Vagina (tissue), 2 donors: ENCODE measurements around the gene S1PR3.

ENCODE experiments used
- POLR2A ChIP-seq, 2 donors: fragments of 450-650 bp; IDR thresholded peaks; one replicate each; pipeline ENCODE4 v1.6.1; 2017; ENCODE audit warnings: antibody characterized with exemption in 2 of 2, mild to moderate bottlenecking in 2 of 2, moderate library complexity in 2 of 2
- POLR2AphosphoS5 ChIP-seq, 2 donors: sonication (generic); formaldehyde crosslinking; IDR thresholded peaks; one replicate each; pipeline ENCODE4 v1.9.0; 2017; ENCODE audit warnings: antibody characterized with exemption in 2 of 2, mild to moderate bottlenecking in 2 of 2, low read depth in 1 of 2; ENCODE audit not compliant: insufficient read depth in 1 of 2
- TF ChIP-seq, protein P1 (sequence below), 3 experiments: fragments of 450-650 bp in 2 of 3; fragments of 200-600 bp in 1 of 3; sonication (generic) in 1 of 3; IDR thresholded peaks; one replicate each; pipeline ENCODE4 v1.5.1; 2017 to 2019; ENCODE audit warnings: antibody characterized with exemption in 3 of 3, mild to moderate bottlenecking in 2 of 3, moderate library complexity in 2 of 3

- TF ChIP-seq, protein P1, sequence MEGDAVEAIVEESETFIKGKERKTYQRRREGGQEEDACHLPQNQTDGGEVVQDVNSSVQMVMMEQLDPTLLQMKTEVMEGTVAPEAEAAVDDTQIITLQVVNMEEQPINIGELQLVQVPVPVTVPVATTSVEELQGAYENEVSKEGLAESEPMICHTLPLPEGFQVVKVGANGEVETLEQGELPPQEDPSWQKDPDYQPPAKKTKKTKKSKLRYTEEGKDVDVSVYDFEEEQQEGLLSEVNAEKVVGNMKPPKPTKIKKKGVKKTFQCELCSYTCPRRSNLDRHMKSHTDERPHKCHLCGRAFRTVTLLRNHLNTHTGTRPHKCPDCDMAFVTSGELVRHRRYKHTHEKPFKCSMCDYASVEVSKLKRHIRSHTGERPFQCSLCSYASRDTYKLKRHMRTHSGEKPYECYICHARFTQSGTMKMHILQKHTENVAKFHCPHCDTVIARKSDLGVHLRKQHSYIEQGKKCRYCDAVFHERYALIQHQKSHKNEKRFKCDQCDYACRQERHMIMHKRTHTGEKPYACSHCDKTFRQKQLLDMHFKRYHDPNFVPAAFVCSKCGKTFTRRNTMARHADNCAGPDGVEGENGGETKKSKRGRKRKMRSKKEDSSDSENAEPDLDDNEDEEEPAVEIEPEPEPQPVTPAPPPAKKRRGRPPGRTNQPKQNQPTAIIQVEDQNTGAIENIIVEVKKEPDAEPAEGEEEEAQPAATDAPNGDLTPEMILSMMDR (IDR thresholded peaks at IDR 0.05): no peak
- TF ChIP-seq POLR2A (IDR thresholded peaks at IDR 0.05) (no peak), POLR2AphosphoS5 (IDR thresholded peaks at IDR 0.05; ENCODE audit: insufficient read depth in 1 of 2, low read depth in 1 of 2) (peak in 1 of 2 donors; percentile 59)
Observed at GRCh38 chr9:88950341-88951154, 40.7 kb upstream of the S1PR3 start.
